HG02571 (cell line): ENCODE results near the gene SOBP.

Source experiments
- ATAC-seq: cut with Tn5 transposase; IDR thresholded peaks from one replicate; pipeline ENCODE4 v1.9.1; 2021; ENCODE audit warnings: mild to moderate bottlenecking, moderate library complexity; ENCODE audit not compliant: unreplicated experiment

Gene SOBP

GRCh38 chr6:107612762-107613415 is 123.0 kb downstream of the SOBP start:
- no peak for ATAC-seq

GRCh38 chr6:107613651-107614379 is 123.9 kb downstream of the SOBP start:
- ATAC-seq: no peak

- no peak for ATAC-seq
Measured at GRCh38 chr6:107614828-107615227, 124.9 kb downstream of the SOBP start.

GRCh38 chr6:107616775-107617174 is 126.9 kb downstream of the SOBP start:
- ATAC-seq: no peak

- ATAC-seq: no peak
Measured at GRCh38 chr6:107617341-107617932, 127.5 kb downstream of the SOBP start.

- peak; percentile 92 for ATAC-seq
Measured at GRCh38 chr6:107618672-107619071, 128.8 kb downstream of the SOBP start.

- no peak for ATAC-seq
Measured at GRCh38 chr6:107620732-107621131, 130.8 kb downstream of the SOBP start.

GRCh38 chr6:107621229-107621937 is 131.5 kb downstream of the SOBP start:
- no peak for ATAC-seq

GRCh38 chr6:107622269-107622668 is 132.4 kb downstream of the SOBP start:
- ATAC-seq: no peak

- no peak for ATAC-seq
Measured at GRCh38 chr6:107624050-107624449, 134.1 kb downstream of the SOBP start.

GRCh38 chr6:107624541-107624940 is 134.6 kb downstream of the SOBP start:
- ATAC-seq: no peak

GRCh38 chr6:107625264-107625663 is 135.3 kb downstream of the SOBP start:
- no peak for ATAC-seq

- ATAC-seq: no peak
Measured at GRCh38 chr6:107626645-107627044, 136.7 kb downstream of the SOBP start.

GRCh38 chr6:107627969-107628368 is 138.1 kb downstream of the SOBP start:
- ATAC-seq: no peak

- ATAC-seq: no peak
Measured at GRCh38 chr6:107628878-107629277, 139.0 kb downstream of the SOBP start.

- ATAC-seq: no peak
Measured at GRCh38 chr6:107629548-107630129, 139.7 kb downstream of the SOBP start.

GRCh38 chr6:107630348-107630977 is 140.5 kb downstream of the SOBP start:
- no peak for ATAC-seq

GRCh38 chr6:107632381-107633136 is 142.6 kb downstream of the SOBP start:
- ATAC-seq: no peak

- no peak for ATAC-seq
Measured at GRCh38 chr6:107633680-107634323, 143.9 kb downstream of the SOBP start.
